ENCODE data around the gene HEPACAM.

DNA sequence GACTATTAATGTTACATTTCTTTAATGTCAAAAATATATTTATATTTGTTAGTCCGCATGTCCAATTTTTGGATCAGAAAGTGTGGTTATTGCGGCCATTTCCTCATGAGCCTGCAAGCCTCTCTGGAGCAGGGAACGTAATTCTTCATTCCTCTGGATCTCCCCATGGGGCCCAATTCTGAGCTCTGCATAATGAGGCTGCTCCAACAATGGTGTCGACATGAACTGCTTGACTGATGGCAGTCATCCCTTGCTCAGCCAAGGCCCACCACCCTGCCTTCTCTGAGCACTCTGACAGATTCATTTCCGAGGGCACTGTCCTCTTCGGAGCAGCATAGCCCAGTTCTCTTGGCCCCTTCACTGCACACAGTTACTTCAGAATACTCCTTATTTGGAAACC, 3.1 kb upstream of the HEPACAM start:
- TF ChIP-seq, protein P1, sequence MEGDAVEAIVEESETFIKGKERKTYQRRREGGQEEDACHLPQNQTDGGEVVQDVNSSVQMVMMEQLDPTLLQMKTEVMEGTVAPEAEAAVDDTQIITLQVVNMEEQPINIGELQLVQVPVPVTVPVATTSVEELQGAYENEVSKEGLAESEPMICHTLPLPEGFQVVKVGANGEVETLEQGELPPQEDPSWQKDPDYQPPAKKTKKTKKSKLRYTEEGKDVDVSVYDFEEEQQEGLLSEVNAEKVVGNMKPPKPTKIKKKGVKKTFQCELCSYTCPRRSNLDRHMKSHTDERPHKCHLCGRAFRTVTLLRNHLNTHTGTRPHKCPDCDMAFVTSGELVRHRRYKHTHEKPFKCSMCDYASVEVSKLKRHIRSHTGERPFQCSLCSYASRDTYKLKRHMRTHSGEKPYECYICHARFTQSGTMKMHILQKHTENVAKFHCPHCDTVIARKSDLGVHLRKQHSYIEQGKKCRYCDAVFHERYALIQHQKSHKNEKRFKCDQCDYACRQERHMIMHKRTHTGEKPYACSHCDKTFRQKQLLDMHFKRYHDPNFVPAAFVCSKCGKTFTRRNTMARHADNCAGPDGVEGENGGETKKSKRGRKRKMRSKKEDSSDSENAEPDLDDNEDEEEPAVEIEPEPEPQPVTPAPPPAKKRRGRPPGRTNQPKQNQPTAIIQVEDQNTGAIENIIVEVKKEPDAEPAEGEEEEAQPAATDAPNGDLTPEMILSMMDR (IDR thresholded peaks at IDR 0.05), result no peak
- TF ChIP-seq POLR2A (IDR thresholded peaks at IDR 0.05), result no peak
